ENCODE results near the gene CSRNP3. TPM values are rescaled to one million over a fixed set of nuclear protein-coding genes. Genes with fewer than 3 reads are reported as not detected.

The CSRNP3 gene
- total RNA-seq, 1 experiment from 2014 or later = 0.05 TPM

- TF ChIP-seq YY1 (IDR thresholded peaks at IDR 0.05; ENCODE audit: extremely low read depth, insufficient replicate concordance, low read depth, low read length) (no peak), RAD21 (IDR thresholded peaks at IDR 0.05; ENCODE audit: low read depth) (no peak), CTCF (IDR thresholded peaks at IDR 0.05 in 2 of 3, conservative IDR thresholded peaks at IDR 0.05 in 1 of 3; ENCODE audit: borderline replicate concordance in 1 of 3, insufficient read depth in 1 of 3, low read depth in 2 of 3, low read length in 2 of 3) (no peak), ZBTB33 (IDR thresholded peaks at IDR 0.05; ENCODE audit: extremely low read depth, insufficient replicate concordance, low read length) (no peak), FOSL1 (IDR thresholded peaks at IDR 0.05; ENCODE audit: low read depth) (no peak), SRF (IDR thresholded peaks at IDR 0.05; ENCODE audit: low read depth) (no peak), TCF7L2 (IDR thresholded peaks at IDR 0.05; ENCODE audit: borderline replicate concordance, extremely low read depth, insufficient read depth, insufficient read length) (no peak), JUND (IDR thresholded peaks at IDR 0.05) (no peak)
- ATAC-seq (no peak), DNase-seq (ENCODE audit: low read depth, low spot score) (no peak)
- no peak overlapping the region for H3K9ac ChIP-seq (ENCODE audit: low read length)
- no peak overlapping the region for H2AFZ ChIP-seq (ENCODE audit: low read depth, low read length, poor library complexity, severe bottlenecking)
- no peaks in the 10 kb centered on the region for H3K36me3 ChIP-seq (ENCODE audit: control insufficient read depth in 1 of 2, insufficient read depth in 2 of 2, low read length in 2 of 2)
- POLR2A ChIA-PET = no interaction called here
- H3K27me3 ChIP-seq (ENCODE audit: insufficient read depth, low read length) = no peaks in the 10 kb centered on the region
- H3K4me1 ChIP-seq (ENCODE audit: control insufficient read depth in 1 of 2, insufficient read depth in 2 of 2, low read length in 2 of 2) = no peaks in the 10 kb centered on the region
- CTCF ChIA-PET = no interaction called here
- no peaks in the 10 kb centered on the region for H3K79me2 ChIP-seq (ENCODE audit: insufficient read depth, low read length)
- no peaks in the 10 kb centered on the region for H4K20me1 ChIP-seq (ENCODE audit: insufficient read depth)
- intact Hi-C loops (cut with micrococcal nuclease) = no loop called here
- H3K27ac ChIP-seq (ENCODE audit: low read depth, low read length) = no peak overlapping the region
- RAD21 ChIA-PET (ENCODE audit: low non-redundant PET in 1 of 2, low total read pairs in 2 of 2, uncharacterized antibody in 2 of 2, unreplicated experiment in 2 of 2) = no interaction called here
- H3K4me2 ChIP-seq (ENCODE audit: low read length) = no peak overlapping the region
- no peaks in the 10 kb centered on the region for H3K9me3 ChIP-seq (ENCODE audit: control insufficient read depth in 1 of 2, insufficient read depth in 1 of 2, low read depth in 1 of 2, low read length in 2 of 2)
- no peaks in the 10 kb centered on the region for H3K9me2 ChIP-seq (ENCODE audit: insufficient read depth)
- no peak overlapping the region for H3K4me3 ChIP-seq (replicated peaks in 1 of 2; ENCODE audit: low read depth in 1 of 2, low read length in 2 of 2)
- BruUV-seq (replicated peaks) = no TSS peak
Observed at GRCh38 chr2:165593081-165593480, 123.6 kb downstream of the CSRNP3 start.
